ENCODE measurements around the gene LRRC75A.

Gene LRRC75A

GRCh38 chr17:16513873-16514272 is 21.9 kb upstream of the LRRC75A start:
- no peak for TF ChIP-seq CTCF (IDR thresholded peaks at IDR 0.05; ENCODE audit: low read depth, low read length, missing control alignments)
- no peak overlapping the region for H3K4me3 ChIP-seq (ENCODE audit: low read depth, low read length)
- H3K36me3 ChIP-seq (replicated peaks) = no peaks in the 10 kb centered on the region
- in situ Hi-C loops (cut with HindIII; ENCODE audit: low pct_ligation_motif_present, low sequenced_read_pairs) = no loop called here
- no peak overlapping the region for H3K27ac ChIP-seq
- H3K27me3 ChIP-seq (replicated peaks) = no peaks in the 10 kb centered on the region
- no peak for DNase-seq

GRCh38 chr17:16512011-16512410 is 20.0 kb upstream of the LRRC75A start:
- H3K36me3 ChIP-seq (replicated peaks) = no peaks in the 10 kb centered on the region
- H3K4me3 ChIP-seq (ENCODE audit: low read depth, low read length) = no peak overlapping the region
- no peaks in the 10 kb centered on the region for H3K27me3 ChIP-seq (replicated peaks)
- no peak for DNase-seq
- in situ Hi-C loops (cut with HindIII; ENCODE audit: low pct_ligation_motif_present, low sequenced_read_pairs) = no loop called here
- no peak overlapping the region for H3K27ac ChIP-seq
- TF ChIP-seq CTCF (IDR thresholded peaks at IDR 0.05; ENCODE audit: low read depth, low read length, missing control alignments) = no peak

- no peak for TF ChIP-seq CTCF (IDR thresholded peaks at IDR 0.05; ENCODE audit: low read depth, low read length, missing control alignments)
- Histone ChIP-seq H3K4me3 (ENCODE audit: low read depth, low read length) (no peak overlapping the region), H3K36me3 (replicated peaks) (no peaks in the 10 kb centered on the region), H3K27ac (no peak overlapping the region), H3K27me3 (replicated peaks) (no peaks in the 10 kb centered on the region)
- in situ Hi-C loops (cut with HindIII; ENCODE audit: low pct_ligation_motif_present, low sequenced_read_pairs) = no loop called here
- DNase-seq = no peak
Observed at GRCh38 chr17:16511593-16511992, 19.6 kb upstream of the LRRC75A start.

- H3K27ac ChIP-seq = no peak overlapping the region
- in situ Hi-C loops (cut with HindIII; ENCODE audit: low pct_ligation_motif_present, low sequenced_read_pairs) = no loop called here
- TF ChIP-seq CTCF (IDR thresholded peaks at IDR 0.05; ENCODE audit: low read depth, low read length, missing control alignments) = no peak
- H3K27me3 ChIP-seq (replicated peaks) = no peaks in the 10 kb centered on the region
- no peaks in the 10 kb centered on the region for H3K36me3 ChIP-seq (replicated peaks)
- no peak overlapping the region for H3K4me3 ChIP-seq (ENCODE audit: low read depth, low read length)
- no peak for DNase-seq
Observed at GRCh38 chr17:16507918-16508533, 16.0 kb upstream of the LRRC75A start.

- in situ Hi-C loops (cut with HindIII; ENCODE audit: low pct_ligation_motif_present, low sequenced_read_pairs) = no loop called here
- Histone ChIP-seq H3K27ac (no peak overlapping the region), H3K4me3 (ENCODE audit: low read depth, low read length) (no peak overlapping the region), H3K27me3 (replicated peaks) (no peaks in the 10 kb centered on the region), H3K36me3 (replicated peaks) (no peaks in the 10 kb centered on the region)
- peak; percentile 46 for TF ChIP-seq CTCF (IDR thresholded peaks at IDR 0.05; ENCODE audit: low read depth, low read length, missing control alignments)
- DNase-seq = no peak
Observed at GRCh38 chr17:16506188-16506587, 14.2 kb upstream of the LRRC75A start.

- no peak for TF ChIP-seq CTCF (IDR thresholded peaks at IDR 0.05; ENCODE audit: low read depth, low read length, missing control alignments)
- in situ Hi-C loops (cut with HindIII; ENCODE audit: low pct_ligation_motif_present, low sequenced_read_pairs) = no loop called here
Observed at GRCh38 chr17:16504984-16505383, 13.0 kb upstream of the LRRC75A start.

More at GRCh38 chr17:16504984-16505383, 13.0 kb upstream of the LRRC75A start:
- H3K36me3 ChIP-seq (replicated peaks) = no peaks in the 10 kb centered on the region
- H3K27ac ChIP-seq = no peak overlapping the region
- H3K4me3 ChIP-seq (ENCODE audit: low read depth, low read length) = no peak overlapping the region
- no peaks in the 10 kb centered on the region for H3K27me3 ChIP-seq (replicated peaks)
- no peak for DNase-seq

Measured in brain microvascular endothelial cell (primary cell).